Measurements from ENCODE around the gene BCAT1. TPM values are rescaled to one million over a fixed set of nuclear protein-coding genes. Genes with fewer than 3 reads are reported as not detected.

BCAT1 gene
- total and polyA plus RNA-seq, 2 experiments from 2014 or later, result 53.6 to 181 TPM

DNA sequence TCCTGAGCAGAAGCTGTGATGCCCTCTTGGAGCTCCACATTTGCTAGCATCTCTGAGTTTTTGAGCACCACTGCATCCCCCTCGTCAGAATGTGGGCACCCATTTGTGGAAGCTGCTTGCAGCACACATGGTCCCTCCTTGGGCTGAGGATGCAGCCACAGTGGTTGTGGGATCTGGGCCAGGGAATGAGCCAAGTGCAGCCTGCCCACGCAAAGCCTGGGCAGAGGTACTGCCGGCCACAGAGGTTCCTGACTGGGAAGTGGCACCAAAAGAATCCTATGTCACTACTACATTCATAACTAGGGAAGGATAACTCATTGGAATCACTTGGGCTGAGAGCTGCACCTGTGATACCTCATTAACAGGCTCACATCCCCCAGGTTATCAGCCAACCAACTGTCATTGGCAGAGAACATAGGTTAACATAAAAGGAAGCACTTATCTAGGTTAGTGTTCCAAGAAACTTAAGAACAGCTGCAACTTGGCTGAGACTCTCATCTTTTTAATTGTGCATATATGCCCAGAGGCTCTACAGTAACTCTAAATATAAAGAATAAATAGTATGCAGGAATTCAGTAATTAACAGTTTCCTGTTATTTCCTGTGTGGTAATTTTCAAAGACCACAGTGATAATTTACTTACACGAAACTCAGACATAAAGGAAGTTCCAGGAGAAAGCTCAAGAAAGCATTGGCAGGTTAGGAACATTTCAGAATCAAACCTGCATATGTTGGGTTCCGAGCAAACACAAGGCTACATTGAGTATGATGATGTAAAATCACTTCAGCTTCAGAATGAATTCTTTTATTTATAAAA lies 145.3 kb downstream of the BCAT1 start:
- TF ChIP-seq POLR2AphosphoS5 (IDR thresholded peaks at IDR 0.05; ENCODE audit: low read depth) (no peak), ETS1 (IDR thresholded peaks at IDR 0.05) (no peak), EZH2phosphoT487 (IDR thresholded peaks at IDR 0.05; ENCODE audit: unreplicated experiment) (no peak), ZNF462 (CRISPR knock-in tag; IDR thresholded peaks at IDR 0.05) (no peak), JUNB (IDR thresholded peaks at IDR 0.05; ENCODE audit: unreplicated experiment) (no peak), ZNF114 (CRISPR knock-in tag; IDR thresholded peaks at IDR 0.05) (no peak), CREB1 (CRISPR knock-in tag; IDR thresholded peaks at IDR 0.05; ENCODE audit: low read depth) (no peak), EZH2 (IDR thresholded peaks at IDR 0.05; ENCODE audit: low read depth, unreplicated experiment) (no peak)
- TF ChIP-seq, protein P1, sequence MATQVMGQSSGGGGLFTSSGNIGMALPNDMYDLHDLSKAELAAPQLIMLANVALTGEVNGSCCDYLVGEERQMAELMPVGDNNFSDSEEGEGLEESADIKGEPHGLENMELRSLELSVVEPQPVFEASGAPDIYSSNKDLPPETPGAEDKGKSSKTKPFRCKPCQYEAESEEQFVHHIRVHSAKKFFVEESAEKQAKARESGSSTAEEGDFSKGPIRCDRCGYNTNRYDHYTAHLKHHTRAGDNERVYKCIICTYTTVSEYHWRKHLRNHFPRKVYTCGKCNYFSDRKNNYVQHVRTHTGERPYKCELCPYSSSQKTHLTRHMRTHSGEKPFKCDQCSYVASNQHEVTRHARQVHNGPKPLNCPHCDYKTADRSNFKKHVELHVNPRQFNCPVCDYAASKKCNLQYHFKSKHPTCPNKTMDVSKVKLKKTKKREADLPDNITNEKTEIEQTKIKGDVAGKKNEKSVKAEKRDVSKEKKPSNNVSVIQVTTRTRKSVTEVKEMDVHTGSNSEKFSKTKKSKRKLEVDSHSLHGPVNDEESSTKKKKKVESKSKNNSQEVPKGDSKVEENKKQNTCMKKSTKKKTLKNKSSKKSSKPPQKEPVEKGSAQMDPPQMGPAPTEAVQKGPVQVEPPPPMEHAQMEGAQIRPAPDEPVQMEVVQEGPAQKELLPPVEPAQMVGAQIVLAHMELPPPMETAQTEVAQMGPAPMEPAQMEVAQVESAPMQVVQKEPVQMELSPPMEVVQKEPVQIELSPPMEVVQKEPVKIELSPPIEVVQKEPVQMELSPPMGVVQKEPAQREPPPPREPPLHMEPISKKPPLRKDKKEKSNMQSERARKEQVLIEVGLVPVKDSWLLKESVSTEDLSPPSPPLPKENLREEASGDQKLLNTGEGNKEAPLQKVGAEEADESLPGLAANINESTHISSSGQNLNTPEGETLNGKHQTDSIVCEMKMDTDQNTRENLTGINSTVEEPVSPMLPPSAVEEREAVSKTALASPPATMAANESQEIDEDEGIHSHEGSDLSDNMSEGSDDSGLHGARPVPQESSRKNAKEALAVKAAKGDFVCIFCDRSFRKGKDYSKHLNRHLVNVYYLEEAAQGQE (IDR thresholded peaks at IDR 0.05; ENCODE audit: unreplicated experiment), result no peak
- no peak for ATAC-seq

More for the DNA sequence above, 145.3 kb downstream of the BCAT1 start:
- peaks cover 16% of the 10 kb centered on the region for H3K36me3 Mint-ChIP-seq (ENCODE audit: low read depth)
- Histone ChIP-seq H4K20me1 (replicated peaks; ENCODE audit: insufficient read depth) (no peaks in the 10 kb centered on the region), H3K36me3 (ENCODE audit: insufficient read depth) (no peaks in the 10 kb centered on the region), H3K4me2 (no peak overlapping the region), H3K27me3 (ENCODE audit: insufficient read depth) (no peaks in the 10 kb centered on the region), H3K27ac (ENCODE audit: low read depth) (no peak overlapping the region), H3K9me2 (ENCODE audit: insufficient read depth) (no peaks in the 10 kb centered on the region), H3K4me1 (ENCODE audit: insufficient read depth) (no peaks in the 10 kb centered on the region), H3K79me2 (replicated peaks; ENCODE audit: insufficient read depth) (no peaks in the 10 kb centered on the region), H3K4me3 (no peak overlapping the region), H2AFZ (no peak overlapping the region), H3F3A (replicated peaks; ENCODE audit: low read depth) (no peaks in the 10 kb centered on the region)
- H3K27ac Mint-ChIP-seq, result no peak overlapping the region
- peaks cover 32% of the 10 kb centered on the region for H3K9me3 Mint-ChIP-seq
- DNase-seq (ENCODE audit: low spot score), result no peak
- no peaks in the 10 kb centered on the region for H3K4me1 Mint-ChIP-seq
- H3K27me3 Mint-ChIP-seq (ENCODE audit: insufficient read depth, low read depth, poor library complexity), result peaks cover 4% of the 10 kb centered on the region
- no peak overlapping the region for H3K4me3 Mint-ChIP-seq
